ENCODE data around the gene PCDHB6. TPM values are rescaled to one million over a fixed set of nuclear protein-coding genes. Genes with fewer than 3 reads are reported as not detected.
"Not testable (repeated sequence)": the region's sequence is repeated elsewhere in the genome, so short reads cannot be mapped to it uniquely, and the experiment has no call there.

PCDHB6 gene
- total and polyA plus RNA-seq, 2 of the 13 experiments (the other 11 are each of a cell fraction or from before 2014, with no cell fraction given) = 0.01 to 0.04 TPM

DNA sequence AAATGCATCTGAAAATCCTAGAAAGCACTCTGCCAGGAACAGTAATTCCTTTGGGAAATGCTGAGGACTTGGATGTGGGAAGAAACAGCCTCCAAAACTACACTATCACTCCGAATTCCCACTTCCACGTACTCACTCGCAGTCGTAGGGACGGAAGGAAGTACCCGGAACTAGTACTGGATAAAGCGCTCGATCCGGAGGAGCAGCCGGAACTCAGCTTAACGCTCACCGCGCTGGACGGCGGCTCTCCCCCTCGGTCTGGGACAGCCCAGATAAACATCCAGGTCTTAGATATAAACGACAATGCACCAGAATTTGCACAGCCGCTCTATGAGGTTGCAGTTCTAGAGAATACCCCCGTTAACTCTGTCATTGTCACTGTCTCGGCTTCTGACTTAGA is 48.8 kb upstream of the PCDHB6 start (continued):
- TF ChIP-seq CBFB (CRISPR knock-in tag; IDR thresholded peaks at IDR 0.05) (no peak), ZNF382 (CRISPR knock-in tag; IDR thresholded peaks at IDR 0.05; ENCODE audit: borderline replicate concordance) (no peak), IKZF1 (IDR thresholded peaks at IDR 0.05) (no peak), ZNF329 (CRISPR knock-in tag; IDR thresholded peaks at IDR 0.05; ENCODE audit: low read depth) (no peak)
- TF ChIP-seq, protein P1, sequence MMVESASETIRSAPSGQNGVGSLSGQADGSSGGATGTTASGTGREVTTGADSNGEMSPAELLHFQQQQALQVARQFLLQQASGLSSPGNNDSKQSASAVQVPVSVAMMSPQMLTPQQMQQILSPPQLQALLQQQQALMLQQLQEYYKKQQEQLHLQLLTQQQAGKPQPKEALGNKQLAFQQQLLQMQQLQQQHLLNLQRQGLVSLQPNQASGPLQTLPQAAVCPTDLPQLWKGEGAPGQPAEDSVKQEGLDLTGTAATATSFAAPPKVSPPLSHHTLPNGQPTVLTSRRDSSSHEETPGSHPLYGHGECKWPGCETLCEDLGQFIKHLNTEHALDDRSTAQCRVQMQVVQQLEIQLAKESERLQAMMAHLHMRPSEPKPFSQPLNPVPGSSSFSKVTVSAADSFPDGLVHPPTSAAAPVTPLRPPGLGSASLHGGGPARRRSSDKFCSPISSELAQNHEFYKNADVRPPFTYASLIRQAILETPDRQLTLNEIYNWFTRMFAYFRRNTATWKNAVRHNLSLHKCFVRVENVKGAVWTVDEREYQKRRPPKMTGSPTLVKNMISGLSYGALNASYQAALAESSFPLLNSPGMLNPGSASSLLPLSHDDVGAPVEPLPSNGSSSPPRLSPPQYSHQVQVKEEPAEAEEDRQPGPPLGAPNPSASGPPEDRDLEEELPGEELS (CRISPR knock-in tag; IDR thresholded peaks at IDR 0.05) = no peak
- TF ChIP-seq, protein P2, sequence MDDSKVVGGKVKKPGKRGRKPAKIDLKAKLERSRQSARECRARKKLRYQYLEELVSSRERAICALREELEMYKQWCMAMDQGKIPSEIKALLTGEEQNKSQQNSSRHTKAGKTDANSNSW (CRISPR knock-in tag; IDR thresholded peaks at IDR 0.05; ENCODE audit: borderline replicate concordance) = no peak
- TF ChIP-seq, protein P3, sequence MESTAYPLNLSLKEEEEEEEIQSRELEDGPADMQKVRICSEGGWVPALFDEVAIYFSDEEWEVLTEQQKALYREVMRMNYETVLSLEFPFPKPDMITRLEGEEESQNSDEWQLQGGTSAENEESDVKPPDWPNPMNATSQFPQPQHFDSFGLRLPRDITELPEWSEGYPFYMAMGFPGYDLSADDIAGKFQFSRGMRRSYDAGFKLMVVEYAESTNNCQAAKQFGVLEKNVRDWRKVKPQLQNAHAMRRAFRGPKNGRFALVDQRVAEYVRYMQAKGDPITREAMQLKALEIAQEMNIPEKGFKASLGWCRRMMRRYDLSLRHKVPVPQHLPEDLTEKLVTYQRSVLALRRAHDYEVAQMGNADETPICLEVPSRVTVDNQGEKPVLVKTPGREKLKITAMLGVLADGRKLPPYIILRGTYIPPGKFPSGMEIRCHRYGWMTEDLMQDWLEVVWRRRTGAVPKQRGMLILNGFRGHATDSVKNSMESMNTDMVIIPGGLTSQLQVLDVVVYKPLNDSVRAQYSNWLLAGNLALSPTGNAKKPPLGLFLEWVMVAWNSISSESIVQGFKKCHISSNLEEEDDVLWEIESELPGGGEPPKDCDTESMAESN (CRISPR knock-in tag; conservative IDR thresholded peaks at IDR 0.05) = no peak
- TF ChIP-seq, protein P4, sequence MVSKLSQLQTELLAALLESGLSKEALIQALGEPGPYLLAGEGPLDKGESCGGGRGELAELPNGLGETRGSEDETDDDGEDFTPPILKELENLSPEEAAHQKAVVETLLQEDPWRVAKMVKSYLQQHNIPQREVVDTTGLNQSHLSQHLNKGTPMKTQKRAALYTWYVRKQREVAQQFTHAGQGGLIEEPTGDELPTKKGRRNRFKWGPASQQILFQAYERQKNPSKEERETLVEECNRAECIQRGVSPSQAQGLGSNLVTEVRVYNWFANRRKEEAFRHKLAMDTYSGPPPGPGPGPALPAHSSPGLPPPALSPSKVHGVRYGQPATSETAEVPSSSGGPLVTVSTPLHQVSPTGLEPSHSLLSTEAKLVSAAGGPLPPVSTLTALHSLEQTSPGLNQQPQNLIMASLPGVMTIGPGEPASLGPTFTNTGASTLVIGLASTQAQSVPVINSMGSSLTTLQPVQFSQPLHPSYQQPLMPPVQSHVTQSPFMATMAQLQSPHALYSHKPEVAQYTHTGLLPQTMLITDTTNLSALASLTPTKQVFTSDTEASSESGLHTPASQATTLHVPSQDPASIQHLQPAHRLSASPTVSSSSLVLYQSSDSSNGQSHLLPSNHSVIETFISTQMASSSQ (IDR thresholded peaks at IDR 0.05; ENCODE audit: low read depth) = no peak
- TF ChIP-seq, protein P4 (CRISPR knock-in tag; IDR thresholded peaks at IDR 0.05; ENCODE audit: borderline replicate concordance) = no peak
- TF ChIP-seq, protein P5, sequence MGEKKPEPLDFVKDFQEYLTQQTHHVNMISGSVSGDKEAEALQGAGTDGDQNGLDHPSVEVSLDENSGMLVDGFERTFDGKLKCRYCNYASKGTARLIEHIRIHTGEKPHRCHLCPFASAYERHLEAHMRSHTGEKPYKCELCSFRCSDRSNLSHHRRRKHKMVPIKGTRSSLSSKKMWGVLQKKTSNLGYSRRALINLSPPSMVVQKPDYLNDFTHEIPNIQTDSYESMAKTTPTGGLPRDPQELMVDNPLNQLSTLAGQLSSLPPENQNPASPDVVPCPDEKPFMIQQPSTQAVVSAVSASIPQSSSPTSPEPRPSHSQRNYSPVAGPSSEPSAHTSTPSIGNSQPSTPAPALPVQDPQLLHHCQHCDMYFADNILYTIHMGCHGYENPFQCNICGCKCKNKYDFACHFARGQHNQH (CRISPR knock-in tag; IDR thresholded peaks at IDR 0.05) = no peak

DNA sequence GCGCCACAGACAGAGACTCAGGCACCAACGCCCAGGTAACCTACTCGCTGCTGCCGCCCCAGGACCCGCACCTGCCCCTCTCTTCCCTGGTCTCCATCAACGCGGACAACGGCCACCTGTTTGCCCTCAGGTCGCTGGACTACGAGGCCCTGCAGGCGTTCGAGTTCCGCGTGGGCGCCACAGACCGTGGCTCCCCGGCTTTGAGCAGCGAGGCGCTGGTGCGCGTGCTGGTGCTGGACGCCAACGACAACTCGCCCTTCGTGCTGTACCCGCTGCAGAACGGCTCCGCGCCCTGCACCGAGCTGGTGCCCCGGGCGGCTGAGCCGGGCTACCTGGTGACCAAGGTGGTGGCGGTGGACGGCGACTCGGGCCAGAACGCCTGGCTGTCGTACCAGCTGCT is 47.8 kb upstream of the PCDHB6 start:
- H3K27me3 ChIP-seq (ENCODE audit: control insufficient read depth in 1 of 2, insufficient read depth in 2 of 2, low read length in 2 of 2); ATAC-seq; FAIRE-seq; POLR2A ChIA-PET; H3K27ac ChIP-seq (ENCODE audit: extremely low read length, insufficient read depth, low read length); CTCF ChIA-PET (ENCODE audit: low intra/inter-chr PET ratio, low total read pairs); BruUV-seq (replicated peaks); H3K4me2 ChIP-seq (ENCODE audit: low read depth, low read length); H2AFZ ChIP-seq (ENCODE audit: low read length); H3K79me2 ChIP-seq (ENCODE audit: insufficient read depth, low read length); H3K4me3 ChIP-seq (replicated peaks in 1 of 3; ENCODE audit: insufficient read depth in 1 of 3, low read depth in 2 of 3, low read length in 3 of 3); H3K4me1 ChIP-seq (ENCODE audit: insufficient read depth, low read length); in situ Hi-C loops (cut with HindIII; ENCODE audit: extremely low pct_ligation_motif_present, low pct_unique_long_range_greater_than_20kb); H3K9me3 ChIP-seq (ENCODE audit: low read length); DNase-seq (ENCODE audit: low spot score); H4K20me1 ChIP-seq (ENCODE audit: insufficient read depth, low read length); intact Hi-C loops (cut with micrococcal nuclease; ENCODE audit: unreplicated experiment); H3K36me3 ChIP-seq (replicated peaks in 1 of 2; ENCODE audit: control insufficient read depth in 1 of 2, insufficient read depth in 2 of 2, low read length in 2 of 2); H3K9ac ChIP-seq (ENCODE audit: insufficient read depth, low read depth, low read length): not testable (repeated sequence)
- WGBS (ENCODE audit: low lambda C conversion rate) = 91% methylated on average over 24 of the region's 39 CpGs
